HCT116 (cell line): ENCODE results near the gene PAN3. TPM values are rescaled to one million over a fixed set of nuclear protein-coding genes. Genes with fewer than 3 reads are reported as not detected.

Experiments used
- ATAC-seq: fragments of 200-7000 bp; cut with Tn5 transposase; 2 replicates; pipeline ENCODE4 v1.9.1; 2020; ENCODE audit warnings: mild to moderate bottlenecking, moderate library complexity
- BruUV-seq: library from RNA; stranded (reverse); fragments of 400-500 nt; replicated peaks from 2 replicates; lab custom pipeline; 2021; lab: Mats Ljungman, UMichigan
- CTCF ChIA-PET: fragments of 300-600 bp; sonication (Branson Sonifier 250); formaldehyde crosslinking; loops from one replicate; lab custom pipeline; 2021; ENCODE audit warnings: antibody characterized with exemption; lab: Charles Lee
- POLR2A ChIA-PET: fragments of 300-600, 350-600 bp; sonication (Branson Sonifier 250); formaldehyde crosslinking; loops from one replicate; lab custom pipeline; 2021; ENCODE audit warnings: antibody characterized with exemption; lab: Charles Lee
- RAD21 ChIA-PET, 2 experiments: fragments of 300-600 bp; sonication (Branson Sonifier 250); formaldehyde crosslinking; loops; one replicate each; lab custom pipeline; 2023; ENCODE audit warnings: low total read pairs in 2 of 2; ENCODE audit not compliant: uncharacterized antibody in 2 of 2, unreplicated experiment in 2 of 2, low non-redundant PET in 1 of 2; lab: Charles Lee
- DNase-seq: peaks from one replicate; pipeline ENCODE4 v3.0.0-alpha.2; 2010; ENCODE audit warnings: low read depth, low spot score
- H2AFZ ChIP-seq: fragments of 200-600 bp; shearing (Covaris generic), sonication (generic); 2 replicates; pipeline ENCODE4 v1.6.1; 2017; ENCODE audit warnings: low read depth, mixed run types, mixed read lengths, antibody characterized with exemption, low read length; ENCODE audit not compliant: poor library complexity, severe bottlenecking
- H3K27ac ChIP-seq: 2 replicates; pipeline ENCODE4 v1.5.1; 2012; ENCODE audit warnings: low read depth, low read length
- H3K27me3 ChIP-seq: fragments of 200-600 bp; sonication (generic); 2 replicates; pipeline ENCODE4 v1.6.1; 2016; ENCODE audit warnings: mixed run types, low read length, mixed read lengths; ENCODE audit not compliant: insufficient read depth
- H3K36me3 ChIP-seq, 2 experiments: fragments of 200-500 bp in 1 of 2; fragments of 200-600 bp in 1 of 2; sonication (Bioruptor generic) in 1 of 2; sonication (generic) in 1 of 2; 2 replicates each; pipeline versions ENCODE4 v1.5.1 to v1.6.1; 2014 to 2016; ENCODE audit warnings: low read length in 2 of 2, inconsistent platforms in 1 of 2, mixed read lengths in 1 of 2, mixed run types in 1 of 2; ENCODE audit not compliant: insufficient read depth in 2 of 2, control insufficient read depth in 1 of 2
- H3K4me1 ChIP-seq, 2 experiments: fragments of 200-600 bp in 1 of 2; sonication (generic) in 1 of 2; 2 replicates each; pipeline versions ENCODE4 v1.5.1 to v1.6.1; 2012 to 2017; ENCODE audit warnings: low read length in 2 of 2, inconsistent platforms in 1 of 2, mild to moderate bottlenecking in 1 of 2, mixed read lengths in 1 of 2, mixed run types in 1 of 2, moderate library complexity in 1 of 2; ENCODE audit not compliant: insufficient read depth in 2 of 2, control insufficient read depth in 1 of 2
- H3K4me2 ChIP-seq: fragments of 200-600 bp; sonication (generic); 2 replicates; pipeline ENCODE4 v1.6.1; 2017; ENCODE audit warnings: mixed run types, low read length, mixed read lengths
- H3K4me3 ChIP-seq, 2 experiments: fragments of 200-600 bp in 1 of 2; sonication (generic) in 1 of 2; replicated peaks in 1 of 2; 2 replicates each; pipeline ENCODE4 v1.5.1; 2011 to 2016; ENCODE audit warnings: low read length in 2 of 2, control low read depth in 1 of 2, low read depth in 1 of 2, mild to moderate bottlenecking in 1 of 2, mixed read lengths in 1 of 2, mixed run types in 1 of 2
- H3K79me2 ChIP-seq: fragments of 200-600 bp; sonication (generic); 2 replicates; pipeline ENCODE4 v1.6.1; 2017; ENCODE audit warnings: mild to moderate bottlenecking, mixed run types, low read length, moderate library complexity, mixed read lengths; ENCODE audit not compliant: insufficient read depth
- H3K9ac ChIP-seq: fragments of 200-600 bp; sonication (generic); 2 replicates; pipeline ENCODE4 v1.6.1; 2016; ENCODE audit warnings: low read length, mixed read lengths
- H3K9me2 ChIP-seq: fragments of 200-600 bp; sonication (generic), shearing (Covaris generic); 2 replicates; pipeline ENCODE4 v1.6.1; 2017; ENCODE audit warnings: mixed run types, mild to moderate bottlenecking, moderate library complexity; ENCODE audit not compliant: insufficient read depth
- H3K9me3 ChIP-seq, 2 experiments: fragments of 200-500 bp in 1 of 2; fragments of 200-600 bp in 1 of 2; sonication (Bioruptor generic) in 1 of 2; sonication (generic) in 1 of 2; 2 replicates each; pipeline ENCODE4 v1.6.1; 2014 to 2017; ENCODE audit warnings: low read length in 2 of 2, mixed read lengths in 2 of 2, inconsistent platforms in 1 of 2, low read depth in 1 of 2, mild to moderate bottlenecking in 1 of 2, mixed run types in 1 of 2, moderate library complexity in 1 of 2; ENCODE audit not compliant: control insufficient read depth in 1 of 2, insufficient read depth in 1 of 2
- H4K20me1 ChIP-seq: fragments of 200-600 bp; sonication (generic), shearing (Covaris generic); 2 replicates; pipeline ENCODE4 v1.6.1; 2017; ENCODE audit warnings: mixed run types, mild to moderate bottlenecking, moderate library complexity; ENCODE audit not compliant: insufficient read depth
- ATF3 ChIP-seq: IDR thresholded peaks from 2 replicates; pipeline ENCODE4 v1.6.1; 2012
- CBX3 ChIP-seq: IDR thresholded peaks from 2 replicates; pipeline ENCODE4 v1.6.1; 2012; ENCODE audit warnings: low read depth
- CEBPB ChIP-seq: IDR thresholded peaks from 2 replicates; pipeline ENCODE4 v1.6.1; 2012; ENCODE audit warnings: low read depth
- CTCF ChIP-seq, 3 experiments: fragments of 200-600 bp in 1 of 3; sonication (generic) in 1 of 3; IDR thresholded peaks in 2 of 3; conservative IDR thresholded peaks in 1 of 3; 2 replicates each; pipeline ENCODE4 v1.5.1; 2012 to 2017; ENCODE audit warnings: low read depth in 2 of 3, low read length in 2 of 3, antibody characterized with exemption in 1 of 3, borderline replicate concordance in 1 of 3, control low read depth in 1 of 3, mild to moderate bottlenecking in 1 of 3, mixed read lengths in 1 of 3, mixed run types in 1 of 3, moderate library complexity in 1 of 3; ENCODE audit not compliant: insufficient read depth in 1 of 3
- ELF1 ChIP-seq: IDR thresholded peaks from 2 replicates; pipeline ENCODE4 v1.6.1; 2012; ENCODE audit warnings: low read depth, borderline replicate concordance
- EZH2 ChIP-seq: fragments of 200-600 bp; sonication (generic); IDR thresholded peaks from 2 replicates; pipeline ENCODE4 v1.6.1; 2017; ENCODE audit warnings: antibody characterized with exemption, mixed run types
- EZH2phosphoT487 ChIP-seq: fragments of 200-600 bp; IDR thresholded peaks from 2 replicates; pipeline ENCODE4 v1.6.1; 2018; ENCODE audit warnings: antibody characterized with exemption, borderline replicate concordance
- JUND ChIP-seq: IDR thresholded peaks from 2 replicates; pipeline ENCODE4 v1.6.1; 2012
- POLR2AphosphoS5 ChIP-seq: IDR thresholded peaks from 2 replicates; pipeline ENCODE4 v1.6.1; 2011; ENCODE audit warnings: mild to moderate bottlenecking, low read depth, low read length, moderate library complexity
- REST ChIP-seq: IDR thresholded peaks from 2 replicates; pipeline ENCODE4 v1.6.1; 2012; ENCODE audit warnings: low read depth
- SP1 ChIP-seq: IDR thresholded peaks from 2 replicates; pipeline ENCODE4 v1.6.1; 2012; ENCODE audit warnings: low read depth
- TCF7L2 ChIP-seq: IDR thresholded peaks from 2 replicates; pipeline ENCODE4 v1.7.0; 2011; ENCODE audit warnings: borderline replicate concordance, inconsistent platforms; ENCODE audit not compliant: insufficient read depth, insufficient read length; ENCODE audit errors: extremely low read depth
- YY1 ChIP-seq: IDR thresholded peaks from 2 replicates; pipeline ENCODE4 v1.6.1; 2011; ENCODE audit warnings: low read length, low read depth, moderate library complexity, mild to moderate bottlenecking; ENCODE audit not compliant: insufficient replicate concordance; ENCODE audit errors: extremely low read depth
- ZBTB33 ChIP-seq: IDR thresholded peaks from 2 replicates; pipeline ENCODE4 v1.6.1; 2011; ENCODE audit warnings: mild to moderate bottlenecking, low read length, moderate library complexity; ENCODE audit not compliant: insufficient replicate concordance; ENCODE audit errors: extremely low read depth
- intact Hi-C: fragments of 100-400 bp; cut with micrococcal nuclease; formaldehyde crosslinking; loops from 2 replicates; pipeline ENCODE4 v1.10.0; 2022
- total RNA-seq: library from RNA; stranded (reverse); gene quantifications from one replicate; pipeline ENCODE4 v1.2.1, GENCODE V29; 2021; ENCODE audit not compliant: unreplicated experiment

PAN3 gene
- total RNA-seq, 1 experiment from 2014 or later = 30.1 TPM

- ChIA-PET POLR2A (no interaction called here), CTCF (interaction anchor here (0.7 kb wide), 1 partner anchor 459 kb away, joined by 7 read pairs; no protein-coding TSS in a partner anchor), RAD21 (no interaction called here)
- H3K4me2 ChIP-seq = no peak overlapping the region
- no peak overlapping the region for H3K9ac ChIP-seq
- H2AFZ ChIP-seq = no peak overlapping the region
- H3K9me2 ChIP-seq = no peaks in the 10 kb centered on the region
- H3K9me3 ChIP-seq = no peaks in the 10 kb centered on the region
- TF ChIP-seq SP1 (no peak), CEBPB (no peak), EZH2phosphoT487 (no peak), POLR2AphosphoS5 (no peak), ATF3 (no peak), YY1 (no peak), CBX3 (no peak), ZBTB33 (no peak), JUND (no peak), CTCF (IDR thresholded peaks at IDR 0.05 in 2 of 3, conservative IDR thresholded peaks at IDR 0.05 in 1 of 3; ENCODE audit: borderline replicate concordance in 1 of 3, insufficient read depth in 1 of 3, low read depth in 2 of 3, low read length in 2 of 3) (no peak), EZH2 (no peak), REST (no peak), ELF1 (no peak), TCF7L2 (no peak)
- no TSS peak for BruUV-seq
- no peaks in the 10 kb centered on the region for H3K27me3 ChIP-seq
- intact Hi-C loops = no loop called here
- ATAC-seq (no peak), DNase-seq (no peak)
- peaks cover 5 to 10% of the 10 kb centered on the region in 2 experiments; a peak in 3 of 4 replicates for H3K4me1 ChIP-seq
- H3K4me3 ChIP-seq = no peak overlapping the region
- H3K27ac ChIP-seq = no peak overlapping the region
- no peaks in the 10 kb centered on the region for H4K20me1 ChIP-seq
- H3K79me2 ChIP-seq = no peaks in the 10 kb centered on the region
- H3K36me3 ChIP-seq = no peaks in the 10 kb centered on the region
Measured at GRCh38 chr13:28337166-28338005, 199.0 kb downstream of the PAN3 start.
